Breast epithelium (tissue), 3 donors: ENCODE data around the gene RBM8A.

ENCODE experiments used
- CTCF ChIP-seq, 3 donors: fragments of 450-650 bp; IDR thresholded peaks; one replicate each; pipeline ENCODE4 v1.5.1; 2016 to 2017; ENCODE audit warnings: antibody characterized with exemption in 3 of 3, mild to moderate bottlenecking in 3 of 3, moderate library complexity in 3 of 3
- POLR2A ChIP-seq: fragments of 450-650 bp; IDR thresholded peaks from one replicate; pipeline ENCODE4 v1.6.1; 2016; ENCODE audit warnings: antibody characterized with exemption, mild to moderate bottlenecking, moderate library complexity

- TF ChIP-seq CTCF (IDR thresholded peaks at IDR 0.05) (no peak), POLR2A (no peak)
These were observed 17.2 kb upstream of the RBM8A start for GRCh38 chr1:145944532-145944931.
